Astrocyte (in vitro differentiated cells and primary cell): ENCODE results near the gene FSTL4. TPM values are rescaled to one million over a fixed set of nuclear protein-coding genes. Genes with fewer than 3 reads are reported as not detected.

Experiments
- DNase-seq: peaks from one replicate; pipeline ENCODE4 v3.0.0-alpha.2; 2010; ENCODE audit warnings: low read depth
- FAIRE-seq: peaks from 2 replicates; lab custom pipeline; 2011; peaks lifted over from hg19 to GRCh38; lab: Jason Lieb, UNC
- H2AFZ ChIP-seq: 2 replicates; pipeline ENCODE4 v1.6.0; 2012; ENCODE audit warnings: low read depth, low read length, inconsistent platforms
- H3K27ac ChIP-seq: 2 replicates; pipeline ENCODE4 v1.5.1; 2011; ENCODE audit warnings: low read depth, low read length, inconsistent platforms
- H3K27me3 ChIP-seq: 2 replicates; pipeline ENCODE4 v1.6.0; 2011; ENCODE audit warnings: low read length, inconsistent platforms; ENCODE audit not compliant: insufficient read depth
- H3K36me3 ChIP-seq: 2 replicates; pipeline ENCODE4 v1.5.1; 2011; ENCODE audit warnings: low read length, inconsistent platforms; ENCODE audit not compliant: insufficient read depth
- H3K4me1 ChIP-seq: 2 replicates; pipeline ENCODE4 v1.5.1; 2011; ENCODE audit warnings: low read length, inconsistent platforms; ENCODE audit not compliant: insufficient read depth
- H3K4me2 ChIP-seq: 2 replicates; pipeline ENCODE4 v1.6.0; 2012; ENCODE audit warnings: low read length, inconsistent platforms
- H3K4me3 ChIP-seq: 2 replicates; pipeline ENCODE4 v1.5.1; 2011; ENCODE audit warnings: low read depth, mild to moderate bottlenecking, low read length, inconsistent platforms; ENCODE audit not compliant: insufficient read depth
- H3K79me2 ChIP-seq: 2 replicates; pipeline ENCODE4 v1.6.0; 2012; ENCODE audit warnings: mild to moderate bottlenecking, low read length, inconsistent platforms; ENCODE audit not compliant: insufficient read depth
- H3K9ac ChIP-seq: 2 replicates; pipeline ENCODE4 v1.6.0; 2012; ENCODE audit warnings: mild to moderate bottlenecking, low read length, inconsistent platforms
- H3K9me3 ChIP-seq: 2 replicates; pipeline ENCODE4 v1.5.1; 2012; ENCODE audit warnings: low read depth, mild to moderate bottlenecking, low read length, inconsistent platforms; ENCODE audit not compliant: insufficient read depth
- H4K20me1 ChIP-seq: 2 replicates; pipeline ENCODE4 v1.6.0; 2012; ENCODE audit warnings: low read length, inconsistent platforms; ENCODE audit not compliant: insufficient read depth
- H3K27ac Mint-ChIP-seq: one replicate; pipeline ENCODE4 v1.8.0; 2021; ENCODE audit warnings: mild to moderate bottlenecking, mixed read lengths; ENCODE audit not compliant: unreplicated experiment
- H3K27me3 Mint-ChIP-seq: one replicate; pipeline ENCODE4 v1.8.0; 2021; ENCODE audit warnings: low read depth, mixed read lengths; ENCODE audit not compliant: unreplicated experiment
- H3K36me3 Mint-ChIP-seq: one replicate; pipeline ENCODE4 v1.8.0; 2021; ENCODE audit warnings: low read depth, mixed read lengths; ENCODE audit not compliant: unreplicated experiment
- H3K4me1 Mint-ChIP-seq: one replicate; pipeline ENCODE4 v1.8.0; 2021; ENCODE audit warnings: low read depth, mixed read lengths; ENCODE audit not compliant: unreplicated experiment
- H3K4me3 Mint-ChIP-seq: one replicate; pipeline ENCODE4 v1.8.0; 2021; ENCODE audit warnings: mild to moderate bottlenecking, moderate library complexity, mixed read lengths; ENCODE audit not compliant: unreplicated experiment
- H3K9me3 Mint-ChIP-seq: one replicate; pipeline ENCODE4 v1.8.0; 2021; ENCODE audit warnings: mild to moderate bottlenecking, mixed read lengths; ENCODE audit not compliant: unreplicated experiment
- EZH2 ChIP-seq: IDR thresholded peaks from 2 replicates; pipeline ENCODE4 v1.6.1; 2012; ENCODE audit warnings: mild to moderate bottlenecking, low read length, inconsistent platforms; ENCODE audit not compliant: insufficient read depth
- total RNA-seq: library from RNA; stranded (reverse); gene quantifications from 2 replicates; pipeline ENCODE4 v1.2.1, GENCODE V29; 2021
- TF ChIP-seq, protein P1 (sequence below): IDR thresholded peaks from 2 replicates; pipeline ENCODE4 v1.5.1; 2011; ENCODE audit warnings: low read depth, mild to moderate bottlenecking, inconsistent platforms, low read length, moderate library complexity; ENCODE audit not compliant: insufficient read depth

The FSTL4 gene
- total RNA-seq, 1 donor from 2014 or later, result not detected

- H3K4me3 Mint-ChIP-seq, result no peak overlapping the region
- no peak overlapping the region for H3K4me3 ChIP-seq
- peaks cover 30% of the 10 kb centered on the region for H3K27me3 Mint-ChIP-seq
- no peaks in the 10 kb centered on the region for H3K36me3 Mint-ChIP-seq
- no peaks in the 10 kb centered on the region for H4K20me1 ChIP-seq
- no peak overlapping the region for H3K27ac Mint-ChIP-seq
- peaks cover 3% of the 10 kb centered on the region for H3K27me3 ChIP-seq
- DNase-seq, result no peak
- no peak for FAIRE-seq
- H3K9ac ChIP-seq, result no peak overlapping the region
- no peak overlapping the region for H3K27ac ChIP-seq
- no peaks in the 10 kb centered on the region for H3K9me3 ChIP-seq
- no peaks in the 10 kb centered on the region for H3K79me2 ChIP-seq
- H3K4me1 Mint-ChIP-seq, result no peaks in the 10 kb centered on the region
- no peaks in the 10 kb centered on the region for H3K36me3 ChIP-seq
- H3K4me1 ChIP-seq, result no peaks in the 10 kb centered on the region
- no peak overlapping the region for H3K4me2 ChIP-seq
- no peak for TF ChIP-seq EZH2
- TF ChIP-seq, protein P1, sequence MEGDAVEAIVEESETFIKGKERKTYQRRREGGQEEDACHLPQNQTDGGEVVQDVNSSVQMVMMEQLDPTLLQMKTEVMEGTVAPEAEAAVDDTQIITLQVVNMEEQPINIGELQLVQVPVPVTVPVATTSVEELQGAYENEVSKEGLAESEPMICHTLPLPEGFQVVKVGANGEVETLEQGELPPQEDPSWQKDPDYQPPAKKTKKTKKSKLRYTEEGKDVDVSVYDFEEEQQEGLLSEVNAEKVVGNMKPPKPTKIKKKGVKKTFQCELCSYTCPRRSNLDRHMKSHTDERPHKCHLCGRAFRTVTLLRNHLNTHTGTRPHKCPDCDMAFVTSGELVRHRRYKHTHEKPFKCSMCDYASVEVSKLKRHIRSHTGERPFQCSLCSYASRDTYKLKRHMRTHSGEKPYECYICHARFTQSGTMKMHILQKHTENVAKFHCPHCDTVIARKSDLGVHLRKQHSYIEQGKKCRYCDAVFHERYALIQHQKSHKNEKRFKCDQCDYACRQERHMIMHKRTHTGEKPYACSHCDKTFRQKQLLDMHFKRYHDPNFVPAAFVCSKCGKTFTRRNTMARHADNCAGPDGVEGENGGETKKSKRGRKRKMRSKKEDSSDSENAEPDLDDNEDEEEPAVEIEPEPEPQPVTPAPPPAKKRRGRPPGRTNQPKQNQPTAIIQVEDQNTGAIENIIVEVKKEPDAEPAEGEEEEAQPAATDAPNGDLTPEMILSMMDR, result no peak
- H3K9me3 Mint-ChIP-seq, result no peaks in the 10 kb centered on the region
- no peak overlapping the region for H2AFZ ChIP-seq
These were observed 172.5 kb downstream of the FSTL4 start for GRCh38 chr5:133439859-133440258.

GRCh38 chr5:133438487-133438886, 173.9 kb downstream of the FSTL4 start:
- no peak overlapping the region for H3K4me3 Mint-ChIP-seq
- TF ChIP-seq, protein P1, result no peak
- no peak for TF ChIP-seq EZH2

GRCh38 chr5:133434336-133434735, 178.0 kb downstream of the FSTL4 start:
- no peak overlapping the region for H3K4me2 ChIP-seq
- no peaks in the 10 kb centered on the region for H3K4me1 ChIP-seq
- no peak overlapping the region for H3K27ac Mint-ChIP-seq
- DNase-seq (no peak), FAIRE-seq (no peak)
- peaks cover 15% of the 10 kb centered on the region for H3K27me3 ChIP-seq
- H3K4me1 Mint-ChIP-seq, result no peaks in the 10 kb centered on the region
- H3K9me3 ChIP-seq, result no peaks in the 10 kb centered on the region
- no peak overlapping the region for H2AFZ ChIP-seq
- H3K36me3 Mint-ChIP-seq, result no peaks in the 10 kb centered on the region
- no peak overlapping the region for H3K27ac ChIP-seq
- H3K4me3 Mint-ChIP-seq, result no peak overlapping the region
- no peaks in the 10 kb centered on the region for H4K20me1 ChIP-seq
- no peaks in the 10 kb centered on the region for H3K9me3 Mint-ChIP-seq
- H3K4me3 ChIP-seq, result no peak overlapping the region
- H3K9ac ChIP-seq, result no peak overlapping the region
- H3K79me2 ChIP-seq, result no peaks in the 10 kb centered on the region
- no peaks in the 10 kb centered on the region for H3K36me3 ChIP-seq
- TF ChIP-seq, protein P1, result no peak
- TF ChIP-seq EZH2, result no peak
- peaks cover 38% of the 10 kb centered on the region for H3K27me3 Mint-ChIP-seq

More at GRCh38 chr5:133438487-133438886, 173.9 kb downstream of the FSTL4 start:
- no peaks in the 10 kb centered on the region for H3K4me1 Mint-ChIP-seq
- Histone ChIP-seq H3K79me2 (no peaks in the 10 kb centered on the region), H3K9me3 (no peaks in the 10 kb centered on the region), H3K9ac (no peak overlapping the region), H3K4me3 (no peak overlapping the region), H3K27ac (no peak overlapping the region), H3K27me3 (peaks cover 7% of the 10 kb centered on the region), H3K4me2 (no peak overlapping the region), H2AFZ (no peak overlapping the region), H4K20me1 (no peaks in the 10 kb centered on the region), H3K36me3 (no peaks in the 10 kb centered on the region), H3K4me1 (no peaks in the 10 kb centered on the region)
- FAIRE-seq, result no peak
- H3K9me3 Mint-ChIP-seq, result no peaks in the 10 kb centered on the region
- no peak overlapping the region for H3K27ac Mint-ChIP-seq
- DNase-seq, result no peak
- peaks cover 28% of the 10 kb centered on the region for H3K27me3 Mint-ChIP-seq
- H3K36me3 Mint-ChIP-seq, result no peaks in the 10 kb centered on the region
